A673 (cell line): Measurements from ENCODE around the gene IDUA.

Experiments
- CTCF ChIP-seq: fragments of 300-800, 200-600 bp; sonication (generic); conservative IDR thresholded peaks from 2 replicates; pipeline ENCODE4 v1.5.1; 2017; ENCODE audit warnings: low read depth, mild to moderate bottlenecking, antibody characterized with exemption, low read length, moderate library complexity, mixed read lengths
- EZH2 ChIP-seq: fragments of 200-600 bp; sonication (generic); IDR thresholded peaks from 2 replicates; pipeline ENCODE4 v1.6.1; 2017; ENCODE audit warnings: borderline replicate concordance, low read depth, mild to moderate bottlenecking, mixed read lengths, antibody characterized with exemption, low read length; ENCODE audit not compliant: poor library complexity, severe bottlenecking

GRCh38 chr4:982814-983213 is 4.0 kb upstream of the IDUA start:
- TF ChIP-seq CTCF (no peak), EZH2 (no peak)
